GM18519 (cell line): ENCODE data around the gene CX3CR1.
"Not testable (repeated sequence)": the region's sequence is repeated elsewhere in the genome, so short reads cannot be mapped to it uniquely, and the experiment has no call there.

ENCODE experiments used
- ATAC-seq: cut with Tn5 transposase; IDR thresholded peaks from one replicate; pipeline ENCODE4 v1.9.1; 2021; ENCODE audit warnings: mild to moderate bottlenecking, moderate library complexity; ENCODE audit not compliant: unreplicated experiment, low FRiP score

Gene CX3CR1

DNA sequence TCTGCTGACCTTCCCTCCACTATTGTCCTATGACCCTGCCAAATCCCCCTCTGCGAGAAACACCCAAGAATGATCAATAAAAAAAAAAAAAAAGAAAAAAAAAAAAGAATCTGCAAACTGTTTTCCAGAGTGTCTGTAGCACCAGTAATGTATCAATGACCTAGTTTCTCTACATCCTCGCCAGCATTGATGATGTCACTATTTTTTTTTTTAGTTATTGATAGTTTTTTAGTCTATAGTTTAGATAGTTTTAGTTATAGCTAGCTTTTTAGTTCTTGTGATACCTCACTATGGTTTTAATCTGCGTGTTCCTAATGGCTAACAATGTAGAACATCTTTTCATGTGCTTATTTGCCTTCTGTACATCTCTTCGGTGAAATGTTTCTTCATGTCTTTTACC, 51.3 kb downstream of the CX3CR1 start:
- ATAC-seq = no peak

DNA sequence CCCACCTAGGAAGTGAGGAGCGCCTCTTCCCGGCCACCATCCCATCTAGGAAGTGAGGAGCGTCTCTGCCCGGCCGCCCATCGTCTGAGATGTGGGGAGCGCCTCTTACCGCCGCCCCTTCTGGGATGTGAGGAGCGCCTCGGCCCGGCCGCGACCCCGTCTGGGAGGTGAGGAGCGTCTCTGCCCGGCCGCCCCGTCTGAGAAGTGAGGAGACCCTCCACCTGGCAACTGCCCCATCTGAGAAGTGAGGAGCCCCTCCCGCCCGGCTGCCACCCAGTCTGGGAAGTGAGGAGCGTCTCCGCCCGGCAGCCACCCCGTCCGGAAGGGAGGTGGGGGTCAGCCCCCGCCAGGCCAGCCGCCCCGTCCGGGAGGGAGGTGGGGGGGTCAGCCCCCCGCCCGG, 52.2 kb downstream of the CX3CR1 start:
- ATAC-seq = not testable (repeated sequence)

- no peak for ATAC-seq
These were observed 53.6 kb downstream of the CX3CR1 start for GRCh38 chr3:39226106-39226741.

GRCh38 chr3:39224288-39224687, 55.5 kb downstream of the CX3CR1 start:
- no peak for ATAC-seq

- no peak for ATAC-seq
These were observed 56.9 kb downstream of the CX3CR1 start for GRCh38 chr3:39222939-39223338.

DNA sequence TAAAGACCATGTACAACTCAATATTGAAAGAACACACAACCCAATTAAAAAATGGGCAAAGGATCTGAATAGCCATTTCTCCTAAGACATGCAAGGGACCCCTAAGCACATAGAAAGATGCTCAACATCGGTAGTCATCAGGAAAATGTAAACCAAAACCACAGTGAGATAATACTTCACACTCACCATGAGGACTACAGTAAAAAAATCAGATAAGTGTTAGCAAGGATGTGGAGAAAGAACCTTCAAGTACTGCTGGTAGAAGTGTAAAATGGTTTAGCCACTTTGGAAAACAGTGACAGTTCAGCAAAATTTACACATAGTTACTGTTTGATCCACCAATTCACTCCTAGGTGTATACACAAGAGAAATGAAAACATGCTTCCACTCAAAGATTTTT, 57.4 kb downstream of the CX3CR1 start:
- no peak for ATAC-seq

GRCh38 chr3:39221141-39221530, 58.7 kb downstream of the CX3CR1 start:
- no peak for ATAC-seq

GRCh38 chr3:39220407-39221140, 59.3 kb downstream of the CX3CR1 start:
- no peak for ATAC-seq

GRCh38 chr3:39219702-39220101, 60.1 kb downstream of the CX3CR1 start:
- ATAC-seq = no peak

DNA sequence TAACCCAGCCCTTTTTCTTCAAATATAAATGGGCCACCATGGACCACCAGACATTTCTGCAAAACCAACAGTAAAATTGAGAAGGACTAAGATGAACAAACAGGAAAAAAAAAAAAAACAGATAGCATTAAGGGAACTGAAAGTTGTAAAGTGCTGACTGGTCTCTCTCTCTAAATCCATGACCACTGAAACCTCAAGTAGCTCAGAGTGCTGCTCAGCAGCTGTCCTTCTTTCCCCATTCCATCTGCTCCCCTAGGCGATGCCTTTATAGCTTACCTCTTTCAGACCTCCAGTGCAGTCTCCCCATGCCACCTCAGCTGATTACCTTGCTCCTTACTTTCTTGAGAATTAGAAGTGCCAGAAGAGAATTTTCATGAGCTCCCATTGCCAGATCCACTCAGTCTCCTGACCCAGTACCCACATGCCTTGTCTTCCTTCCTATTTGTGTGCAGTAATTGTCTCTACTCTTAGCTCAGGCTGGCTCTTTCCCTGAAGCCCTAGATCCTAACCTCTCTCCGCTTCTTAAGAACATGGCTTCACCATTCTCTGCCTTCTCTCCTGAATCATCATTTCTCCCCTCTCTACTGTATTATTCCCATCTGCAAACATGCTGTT, 63.6 kb downstream of the CX3CR1 start:
- ATAC-seq = peak; percentile 89

DNA sequence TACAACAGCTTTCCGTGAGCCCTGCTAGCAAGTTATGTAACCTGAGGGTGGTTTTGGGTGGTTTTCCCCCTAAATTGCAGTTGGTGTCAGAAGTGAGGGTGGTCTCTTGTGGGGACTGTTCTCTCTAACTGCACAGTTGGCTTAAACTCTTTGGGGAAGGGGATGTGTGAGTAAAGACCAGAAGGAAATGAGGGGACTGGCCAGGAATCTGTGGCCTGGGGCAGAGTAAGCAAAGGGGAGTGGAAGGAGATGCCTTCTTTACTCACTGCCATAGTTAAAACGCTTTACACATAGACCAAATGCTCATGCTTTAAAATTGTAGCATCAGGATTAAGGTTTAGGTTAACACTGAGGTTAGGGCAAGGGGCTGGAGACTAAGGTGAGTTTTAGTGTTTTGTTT, 66.2 kb downstream of the CX3CR1 start:
- ATAC-seq = no peak
